GM03348 (cell line): ENCODE measurements around the gene KCNK18.

Source experiments
- DNase-seq: peaks from one replicate; pipeline ENCODE4 v3.0.0; 2012; ENCODE audit warnings: low spot score

KCNK18 gene

DNA sequence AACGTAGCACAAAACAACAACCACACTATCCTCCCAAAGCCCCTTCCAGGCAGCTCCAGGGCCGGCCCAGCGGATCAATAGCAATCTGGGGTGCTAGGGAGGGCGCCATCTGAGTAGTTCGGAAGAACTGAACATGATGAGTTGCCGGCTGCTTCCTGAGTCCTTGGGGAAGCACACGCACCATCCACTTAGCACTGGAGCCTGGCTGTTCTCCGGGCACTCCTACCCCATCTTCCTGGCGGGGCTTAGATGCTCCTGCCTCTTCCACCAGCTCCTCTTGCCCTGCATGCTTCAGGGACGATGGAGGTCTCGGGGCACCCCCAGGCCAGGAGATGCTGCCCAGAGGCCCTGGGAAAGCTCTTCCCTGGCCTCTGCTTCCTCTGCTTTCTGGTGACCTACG lies at the start of gene KCNK18:
Gene KCNK18, plus strand, starts transcription at position 301 of the 400 bp plus-strand sequence. Its CDS starts 0 bp downstream, at position 301.
- DNase-seq: no peak

DNA sequence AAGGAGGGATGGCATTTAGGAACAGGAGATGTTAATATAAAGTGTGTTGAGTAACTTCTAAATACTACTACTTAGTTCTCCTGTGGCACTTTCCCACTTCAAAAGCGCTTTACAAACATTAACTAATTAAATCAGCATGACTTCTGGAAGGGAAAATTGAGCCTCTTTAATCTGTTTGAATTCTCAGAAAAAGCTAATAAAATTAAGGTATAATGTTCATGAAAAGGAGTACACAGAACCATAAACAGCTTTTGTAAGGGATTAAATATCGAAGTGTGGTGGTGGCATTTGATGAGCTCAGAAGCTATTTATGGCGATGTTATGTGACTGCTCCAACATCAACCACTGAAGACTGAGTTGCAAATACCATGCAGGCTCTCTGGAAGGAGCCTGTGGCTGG lies 49.0 kb upstream of the KCNK18 start:
- DNase-seq: no peak

DNA sequence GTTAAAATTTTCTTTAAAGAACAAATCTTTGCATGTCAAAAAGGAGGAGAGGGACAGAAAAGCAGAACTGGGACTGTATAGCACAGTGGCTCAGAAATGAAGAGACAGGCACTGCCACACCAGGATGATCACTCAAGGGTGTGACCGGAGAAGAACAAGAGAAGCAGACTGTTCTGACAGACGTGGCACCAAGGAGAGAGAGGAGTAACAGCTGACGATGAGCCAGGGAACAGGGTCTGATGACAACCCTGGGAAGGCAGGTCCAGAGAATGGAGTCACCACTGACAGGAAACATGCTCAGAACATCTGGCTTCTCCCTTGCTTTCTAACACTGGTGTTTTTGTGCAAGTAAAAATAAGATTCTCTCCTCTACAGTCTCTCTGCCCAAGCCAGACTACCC lies 44.6 kb upstream of the KCNK18 start:
- DNase-seq: no peak

DNA sequence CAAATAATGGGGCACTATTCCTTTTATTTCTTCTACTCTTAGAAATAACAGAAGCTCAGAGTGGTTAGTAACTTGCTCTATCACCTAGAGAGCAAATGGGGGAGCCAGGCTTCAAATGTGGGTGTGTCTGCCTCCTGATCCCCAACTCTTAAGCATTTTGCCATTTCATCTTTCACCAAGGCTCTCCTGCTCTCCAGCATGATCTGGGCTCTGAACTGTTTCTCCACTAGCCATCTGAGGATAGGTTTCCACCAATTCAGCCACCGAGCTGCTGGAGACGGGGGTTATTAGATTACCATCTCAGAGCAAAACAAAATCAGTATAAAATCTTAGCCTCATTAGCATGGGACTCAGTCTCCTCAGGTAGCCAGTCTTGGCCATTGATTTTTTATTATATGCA lies 39.0 kb upstream of the KCNK18 start:
- no peak for DNase-seq

DNA sequence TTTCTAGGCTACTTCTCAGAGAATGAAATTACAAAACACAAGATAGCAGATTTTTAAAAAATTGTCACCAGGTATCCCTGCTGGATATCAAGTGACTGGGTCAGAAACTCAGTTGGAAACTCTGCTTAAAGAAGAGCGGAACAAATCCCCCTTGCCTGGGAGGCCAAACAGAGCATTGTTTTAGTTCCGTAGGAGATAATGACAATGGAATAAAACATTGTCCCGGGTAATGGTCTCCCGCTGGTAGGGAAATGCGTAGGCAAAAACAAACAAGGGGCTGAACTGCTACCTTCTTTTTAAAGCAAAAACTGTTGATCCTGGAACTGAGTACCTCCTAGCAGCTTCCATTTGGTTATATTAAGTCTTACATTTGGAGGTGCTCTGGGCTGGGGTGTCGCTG lies 37.9 kb upstream of the KCNK18 start:
- DNase-seq: no peak

GRCh38 chr10:117160567-117160966 lies 36.7 kb upstream of the KCNK18 start:
- DNase-seq: no peak

DNA sequence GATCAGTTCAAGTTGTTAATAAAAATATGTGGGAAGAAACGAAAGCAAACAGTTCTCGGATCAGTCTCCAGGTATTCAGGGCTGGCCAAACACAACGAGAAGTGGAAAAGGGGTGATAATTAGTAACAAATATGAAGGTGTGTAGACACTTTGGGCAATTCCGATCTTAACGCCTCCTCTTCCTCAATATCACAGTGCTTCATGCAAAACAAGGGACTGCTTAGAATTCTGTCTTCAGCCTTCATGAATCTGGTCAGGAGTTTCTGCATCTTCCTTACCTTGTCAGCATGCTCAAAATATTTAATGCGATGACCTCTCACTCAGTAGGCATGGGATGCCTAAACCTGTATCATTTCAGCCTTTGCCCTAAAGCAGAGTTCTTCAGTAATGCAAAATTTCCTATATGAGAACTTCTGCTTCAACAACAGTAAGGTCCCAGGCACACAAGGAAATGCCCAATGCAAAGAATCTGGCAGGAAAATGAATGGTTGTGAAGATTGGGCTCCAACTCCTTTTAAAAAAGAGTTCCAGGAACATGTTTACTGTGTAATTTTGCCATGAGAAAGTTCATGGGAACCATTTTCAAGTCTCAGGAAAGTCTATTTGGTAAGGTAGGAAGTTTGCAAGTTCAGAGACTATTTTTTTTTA lies 35.8 kb upstream of the KCNK18 start:
- no peak for DNase-seq

GRCh38 chr10:117162093-117163060 lies 34.9 kb upstream of the KCNK18 start:
- DNase-seq: peak; percentile 28

DNA sequence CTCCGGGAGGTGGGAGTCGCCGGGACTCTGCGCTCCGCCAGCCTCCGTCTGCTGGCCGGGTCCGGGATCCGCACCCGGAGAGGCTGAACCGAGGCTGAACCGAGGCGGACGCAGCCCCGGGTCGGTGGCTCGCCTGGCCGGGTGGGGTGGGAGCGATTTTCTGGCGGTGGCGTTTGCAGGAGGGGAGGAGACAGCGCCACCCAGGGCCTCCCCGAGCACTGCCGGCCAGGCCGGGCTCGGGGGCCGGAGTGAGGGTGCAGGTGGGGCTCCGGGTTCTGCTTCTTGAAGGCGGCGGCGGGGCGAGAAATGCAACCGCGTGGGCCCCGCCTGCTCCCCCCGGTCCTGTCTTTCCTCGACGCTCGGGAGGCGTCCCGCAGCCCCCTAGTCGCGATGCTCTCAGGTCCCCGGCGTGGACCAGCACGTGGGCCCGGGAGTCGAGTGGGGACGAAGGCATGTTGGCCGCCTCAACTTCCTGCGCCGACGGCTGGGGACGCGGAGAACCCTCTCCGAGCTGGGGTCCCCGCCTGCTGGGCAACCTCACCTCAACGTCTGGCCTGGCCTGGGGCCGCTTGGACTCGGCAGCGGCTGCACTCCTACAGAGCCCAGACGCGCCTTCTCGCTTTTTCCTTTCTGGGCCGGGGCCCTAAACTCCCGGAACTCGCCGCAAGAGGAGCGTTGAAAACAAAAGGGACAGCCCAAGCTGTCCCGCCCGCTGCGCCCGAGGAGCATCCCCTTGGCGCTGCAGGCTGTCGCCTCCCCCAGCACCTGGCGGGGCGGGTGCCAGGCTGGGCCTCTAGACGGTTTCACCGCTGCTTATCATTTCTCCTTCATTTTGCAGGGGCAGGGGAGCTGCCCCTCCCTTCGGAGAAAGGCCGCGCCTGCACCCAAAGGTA lies 34.0 kb upstream of the KCNK18 start:
- peak; percentile 29 for DNase-seq

GRCh38 chr10:117163954-117164548 lies 33.2 kb upstream of the KCNK18 start:
- no peak for DNase-seq

- DNase-seq: peak; percentile 27
Observed at GRCh38 chr10:117164592-117165537, 32.4 kb upstream of the KCNK18 start.

- DNase-seq: peak; percentile 90
Observed at GRCh38 chr10:117165538-117166417, 31.5 kb upstream of the KCNK18 start.

- no peak for DNase-seq
Observed at GRCh38 chr10:117166418-117167345, 30.6 kb upstream of the KCNK18 start.

DNA sequence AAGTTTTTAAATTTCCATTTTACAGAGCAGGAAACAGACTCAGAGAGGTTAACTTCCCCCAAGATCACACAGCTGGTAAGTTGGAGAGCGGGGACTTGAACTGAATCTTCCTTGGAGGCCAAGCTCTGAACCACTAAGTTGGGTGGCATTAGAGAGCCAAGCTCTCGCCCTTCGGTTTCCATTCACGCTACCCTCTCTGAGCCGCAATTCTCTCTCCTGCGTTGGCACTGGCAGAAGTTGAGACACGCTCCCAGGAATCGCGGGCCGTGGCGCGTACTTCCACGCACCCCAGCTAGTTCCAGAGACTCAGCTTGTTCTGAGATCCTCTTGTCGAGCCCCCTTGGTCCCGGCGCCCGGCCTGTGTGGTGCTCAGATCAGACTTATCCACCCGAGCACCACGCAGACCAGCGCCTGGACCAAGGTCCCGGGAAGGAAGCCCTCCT lies 29.9 kb upstream of the KCNK18 start:
- no peak for DNase-seq

DNA sequence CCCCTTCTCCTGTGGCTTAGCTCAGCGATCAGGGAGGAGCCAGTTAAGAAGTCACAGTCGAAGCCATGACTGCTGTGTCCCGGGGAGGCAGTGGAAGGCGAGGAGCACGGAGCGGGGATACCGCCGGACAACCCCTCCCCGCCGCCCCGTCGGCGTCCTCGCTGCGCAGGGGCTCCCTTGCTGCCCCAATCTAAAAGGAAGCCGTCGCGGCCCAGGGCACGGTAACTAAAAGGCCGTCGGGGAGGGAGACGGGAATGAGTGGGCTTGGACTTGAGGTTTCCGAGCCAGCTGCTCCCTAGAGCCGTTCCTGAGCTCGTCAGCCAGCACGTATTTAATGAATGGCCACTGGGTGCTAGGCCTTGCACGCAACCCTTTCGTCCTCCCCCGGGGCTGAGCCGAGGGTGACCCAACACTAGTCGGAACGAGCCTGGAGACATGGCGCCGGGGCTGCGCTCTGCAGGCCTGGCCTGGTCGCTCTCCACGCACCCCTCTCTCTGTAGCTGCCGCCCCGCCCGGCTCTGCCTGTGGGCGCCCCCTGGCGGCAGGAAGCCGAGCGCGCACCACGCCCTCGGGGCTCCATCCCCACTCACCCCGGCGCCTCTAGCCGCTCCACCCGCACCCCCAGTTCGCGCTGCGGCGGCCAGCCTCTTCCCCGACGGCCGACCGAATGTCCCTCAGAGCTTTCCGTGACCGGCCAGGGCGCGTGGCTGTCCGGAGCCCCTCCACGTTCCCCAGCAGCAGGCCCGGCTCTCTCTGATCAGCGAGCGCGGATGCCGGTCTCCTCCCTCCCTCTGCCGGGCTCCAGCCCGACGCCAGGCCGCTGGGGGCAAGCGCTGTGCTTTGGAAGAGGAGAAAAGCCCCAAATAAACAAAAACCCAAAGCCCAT lies 29.3 kb upstream of the KCNK18 start:
- peak; percentile 92 for DNase-seq

DNA sequence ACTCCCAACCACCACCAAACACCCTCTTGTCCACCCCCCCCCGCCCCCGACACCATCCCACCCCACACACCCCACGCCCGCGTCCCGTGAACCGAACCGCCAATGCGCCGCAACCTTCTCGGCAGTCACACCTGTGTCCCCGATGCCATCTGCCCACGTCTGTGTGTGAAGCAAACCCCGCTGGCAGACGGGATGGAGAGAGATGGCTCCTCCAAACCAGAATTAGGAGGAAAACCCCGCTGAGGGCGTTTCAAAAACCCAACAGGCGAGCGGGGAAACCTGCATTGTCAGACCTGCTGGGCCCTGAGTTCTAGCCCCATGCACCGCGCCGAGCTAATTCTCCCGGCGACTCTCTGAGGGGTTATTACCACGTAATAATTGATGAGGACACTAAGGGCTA lies 28.6 kb upstream of the KCNK18 start:
- DNase-seq: no peak

DNA sequence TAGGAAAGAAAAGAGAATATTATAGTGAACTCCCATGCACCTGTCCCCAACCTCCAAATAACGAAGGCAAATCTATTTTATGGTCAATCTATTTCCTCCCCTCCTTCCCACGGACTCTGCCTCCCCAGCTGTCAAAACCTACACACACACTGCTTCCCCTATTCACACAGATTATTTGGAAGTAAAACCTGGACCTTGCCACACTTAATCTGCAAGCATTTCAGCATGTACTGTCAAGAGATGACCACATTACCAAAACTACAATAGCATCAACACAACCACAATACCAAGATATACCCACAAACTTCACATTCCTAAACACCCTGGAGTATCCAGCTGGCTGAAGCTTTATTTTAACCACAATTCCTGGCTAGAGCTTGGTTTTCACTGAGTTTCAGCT lies 27.8 kb upstream of the KCNK18 start:
- DNase-seq: no peak
